ENCODE measurements around the gene THYN1. TPM values are rescaled to one million over a fixed set of nuclear protein-coding genes. Genes with fewer than 3 reads are reported as not detected.

THYN1 gene
- total and polyA plus RNA-seq, 2 donors (not counting 3 experiments of a cell fraction or from before 2014, with no cell fraction given): 35.7 to 38.0 TPM

- H4K20me1 ChIP-seq (replicated peaks; ENCODE audit: control insufficient read depth, extremely low read depth, insufficient read depth, low read length): no peaks in the 10 kb centered on the region
- dilution Hi-C loops (cut with MboI; ENCODE audit: extremely low pct_ligation_motif_present, low sequenced_read_pairs): no loop called here
- TF ChIP-seq GATA2 (IDR thresholded peaks at IDR 0.05; ENCODE audit: insufficient read depth, insufficient read length, low read depth, low read length) (no peak), FOS (IDR thresholded peaks at IDR 0.05; ENCODE audit: borderline replicate concordance, insufficient read depth, low read length) (no peak), MYC (IDR thresholded peaks at IDR 0.05; ENCODE audit: low read depth, low read length) (no peak), POLR2AphosphoS5 (IDR thresholded peaks at IDR 0.05; ENCODE audit: insufficient read depth, low read depth, low read length) (no peak), JUN (IDR thresholded peaks at IDR 0.05; ENCODE audit: borderline replicate concordance, insufficient read depth, insufficient read length, low read depth) (no peak)
- TF ChIP-seq, protein P1, sequence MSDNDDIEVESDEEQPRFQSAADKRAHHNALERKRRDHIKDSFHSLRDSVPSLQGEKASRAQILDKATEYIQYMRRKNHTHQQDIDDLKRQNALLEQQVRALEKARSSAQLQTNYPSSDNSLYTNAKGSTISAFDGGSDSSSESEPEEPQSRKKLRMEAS (IDR thresholded peaks at IDR 0.05; ENCODE audit: insufficient read depth, insufficient read length): no peak
These were observed 40.3 kb upstream of the THYN1 start for GRCh38 chr11:134293119-134294113.

More at GRCh38 chr11:134293119-134294113, 40.3 kb upstream of the THYN1 start:
- ChIA-PET CTCF (no interaction called here), POLR2A (no interaction called here)
- Histone ChIP-seq H3K27me3 (ENCODE audit: control insufficient read depth in 2 of 2, insufficient read depth in 2 of 2, low read length in 2 of 2) (no peaks in the 10 kb centered on the region), H3K4me3 (replicated peaks in 1 of 3; ENCODE audit: insufficient read depth in 1 of 3, low read depth in 1 of 3, low read length in 3 of 3) (no peak overlapping the region), H3K79me2 (ENCODE audit: control insufficient read depth, insufficient read depth, low read length) (no peaks in the 10 kb centered on the region), H3K4me2 (ENCODE audit: insufficient read depth, low read length) (no peak overlapping the region), H3K27ac (ENCODE audit: insufficient read depth, low read depth, low read length) (no peak overlapping the region), H3K4me1 (ENCODE audit: control insufficient read depth, extremely low read depth, insufficient read depth, low read length) (no peaks in the 10 kb centered on the region), H2AFZ (ENCODE audit: low read depth, low read length) (no peak overlapping the region), H3K9me3 (replicated peaks; ENCODE audit: control insufficient read depth, insufficient read depth, low read length) (no peaks in the 10 kb centered on the region), H3K9ac (replicated peaks; ENCODE audit: extremely low read depth, insufficient read depth, low read length) (no peak overlapping the region), H3K9me1 (replicated peaks; ENCODE audit: control insufficient read depth, extremely low read depth, insufficient read depth, low read length) (no peaks in the 10 kb centered on the region), H3K36me3 (ENCODE audit: control insufficient read depth in 2 of 2, extremely low read depth in 1 of 2, insufficient read depth in 2 of 2, low read length in 2 of 2) (no peaks in the 10 kb centered on the region)
- DNase-seq (ENCODE audit: low read depth, low spot score) (no peak), FAIRE-seq (no peak)
- BruUV-seq (replicated peaks): no TSS peak
- intact Hi-C loops (cut with micrococcal nuclease): no loop called here

Measured in endothelial cell of umbilical vein (primary cell).